Omental fat pad (tissue), 4 donors: ENCODE measurements around the gene VEGFB. TPM values are rescaled to one million over a fixed set of nuclear protein-coding genes. Genes with fewer than 3 reads are reported as not detected.

Experiments used
- ATAC-seq: fragments of 150-250 bp; one replicate; pipeline ENCODE4 v1.9.1; 2016; ENCODE audit warnings: mild to moderate bottlenecking, moderate library complexity; ENCODE audit not compliant: low FRiP score
- DNase-seq: peaks from one replicate; pipeline ENCODE4 v3.0.0-alpha.2; 2019; ENCODE audit warnings: low spot score
- total RNA-seq, 4 donors: library from RNA; depleted of rRNA; stranded (reverse); fragments of >200 nt; gene quantifications; one replicate each; pipeline ENCODE4 v1.1.0, GENCODE V29; 2016
- TF ChIP-seq, protein P1 (sequence below), 3 donors: fragments of 450-650 bp; IDR thresholded peaks; one replicate each; pipeline ENCODE4 v1.5.1; 2016 to 2017; ENCODE audit warnings: antibody characterized with exemption in 3 of 3, mild to moderate bottlenecking in 3 of 3, moderate library complexity in 2 of 3

VEGFB gene
- total RNA-seq, 4 donors from 2014 or later, result 89.2 to 172 (median 149) TPM

DNA sequence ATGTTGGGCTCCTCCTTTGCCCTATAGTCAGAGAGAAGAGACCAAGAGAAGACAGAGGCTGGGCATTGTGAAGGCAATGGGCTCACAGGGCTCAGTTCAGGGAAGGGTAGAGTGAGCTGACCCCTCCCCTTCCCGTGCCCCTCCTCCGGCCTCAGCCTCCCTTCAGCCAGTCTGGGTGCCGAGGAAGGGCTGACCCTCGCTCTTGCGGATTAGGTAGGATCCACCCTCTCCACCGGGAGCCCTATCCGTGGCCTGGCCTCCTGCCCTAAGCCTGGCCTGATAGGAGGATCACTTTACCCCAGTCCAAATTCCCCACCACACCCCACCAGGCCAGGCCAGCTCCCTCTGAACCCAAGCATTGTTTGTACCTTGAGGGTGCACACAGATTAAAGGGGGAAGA lies 14.2 kb downstream of the VEGFB start:
- ATAC-seq (no peak), DNase-seq (no peak)
- TF ChIP-seq, protein P1, sequence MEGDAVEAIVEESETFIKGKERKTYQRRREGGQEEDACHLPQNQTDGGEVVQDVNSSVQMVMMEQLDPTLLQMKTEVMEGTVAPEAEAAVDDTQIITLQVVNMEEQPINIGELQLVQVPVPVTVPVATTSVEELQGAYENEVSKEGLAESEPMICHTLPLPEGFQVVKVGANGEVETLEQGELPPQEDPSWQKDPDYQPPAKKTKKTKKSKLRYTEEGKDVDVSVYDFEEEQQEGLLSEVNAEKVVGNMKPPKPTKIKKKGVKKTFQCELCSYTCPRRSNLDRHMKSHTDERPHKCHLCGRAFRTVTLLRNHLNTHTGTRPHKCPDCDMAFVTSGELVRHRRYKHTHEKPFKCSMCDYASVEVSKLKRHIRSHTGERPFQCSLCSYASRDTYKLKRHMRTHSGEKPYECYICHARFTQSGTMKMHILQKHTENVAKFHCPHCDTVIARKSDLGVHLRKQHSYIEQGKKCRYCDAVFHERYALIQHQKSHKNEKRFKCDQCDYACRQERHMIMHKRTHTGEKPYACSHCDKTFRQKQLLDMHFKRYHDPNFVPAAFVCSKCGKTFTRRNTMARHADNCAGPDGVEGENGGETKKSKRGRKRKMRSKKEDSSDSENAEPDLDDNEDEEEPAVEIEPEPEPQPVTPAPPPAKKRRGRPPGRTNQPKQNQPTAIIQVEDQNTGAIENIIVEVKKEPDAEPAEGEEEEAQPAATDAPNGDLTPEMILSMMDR (IDR thresholded peaks at IDR 0.05), result no peak

DNA sequence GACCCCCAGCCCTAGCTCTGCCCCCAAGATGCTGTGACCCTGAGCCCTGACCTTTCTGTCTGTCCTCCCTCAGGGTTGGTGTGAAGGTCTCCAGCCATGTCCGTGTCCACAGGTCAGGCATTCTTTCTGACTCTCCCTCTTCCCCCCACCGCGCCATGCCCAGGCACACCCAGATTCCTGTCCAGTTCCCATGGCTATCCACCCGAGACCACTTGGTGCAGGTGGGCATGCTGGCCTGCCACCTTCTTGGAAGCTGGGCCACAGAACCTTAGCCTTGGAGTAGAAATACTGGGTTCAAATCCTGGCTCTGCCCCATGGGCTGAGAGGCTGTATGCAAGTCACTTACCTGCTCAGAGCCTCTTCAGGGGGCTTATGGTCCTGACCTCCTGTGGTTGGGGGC lies 14.7 kb downstream of the VEGFB start:
- ATAC-seq, result no peak
- DNase-seq, result no peak
- TF ChIP-seq, protein P1 (IDR thresholded peaks at IDR 0.05), result no peak

DNA sequence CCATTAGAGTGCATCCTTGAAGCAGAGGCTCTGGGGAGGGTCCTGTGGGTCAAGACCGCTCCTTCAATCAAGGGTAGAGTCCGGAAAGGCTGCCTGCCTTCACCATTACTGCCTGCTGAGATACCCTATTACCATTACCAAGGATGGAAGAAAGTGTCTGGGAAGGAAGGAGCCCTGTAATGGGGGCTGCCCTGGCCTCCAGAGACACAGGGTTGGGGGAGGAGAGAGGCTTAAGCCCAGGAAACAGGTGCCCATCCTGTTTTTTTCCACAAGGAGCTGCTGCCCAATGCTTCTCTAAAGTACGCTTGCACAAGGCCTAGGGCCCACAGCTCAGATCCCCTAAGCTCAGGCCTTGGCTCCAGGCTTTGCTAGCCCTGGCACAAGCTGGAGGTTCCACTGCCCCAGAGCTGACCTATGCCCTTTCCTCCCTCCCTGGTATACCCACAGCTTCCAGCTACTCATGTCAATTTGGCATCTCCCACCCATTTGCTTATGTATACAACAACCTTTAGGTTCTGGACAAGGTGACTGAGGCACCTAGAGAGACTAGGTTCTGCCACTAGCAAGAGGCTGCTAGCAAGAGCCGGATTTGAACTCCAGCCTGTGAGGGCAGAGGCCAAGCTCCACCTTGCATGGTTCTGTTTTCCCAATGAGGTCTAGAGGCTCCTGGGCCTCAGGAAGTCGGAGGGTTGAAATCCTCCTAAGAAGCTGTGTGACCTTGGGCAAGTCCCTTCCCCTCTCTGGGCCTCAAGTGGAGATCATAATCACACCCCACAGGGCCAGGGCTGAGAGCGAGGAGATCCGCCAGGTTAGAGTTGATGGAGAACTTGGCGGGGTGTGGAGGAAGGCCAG lies 15.4 kb downstream of the VEGFB start:
- TF ChIP-seq, protein P1 (IDR thresholded peaks at IDR 0.05), result no peak
- ATAC-seq (no peak), DNase-seq (no peak)

- ATAC-seq (no peak), DNase-seq (no peak)
- TF ChIP-seq, protein P1 (IDR thresholded peaks at IDR 0.05), result no peak
Observed at GRCh38 chr11:64250415-64251015, 16.1 kb downstream of the VEGFB start.

DNA sequence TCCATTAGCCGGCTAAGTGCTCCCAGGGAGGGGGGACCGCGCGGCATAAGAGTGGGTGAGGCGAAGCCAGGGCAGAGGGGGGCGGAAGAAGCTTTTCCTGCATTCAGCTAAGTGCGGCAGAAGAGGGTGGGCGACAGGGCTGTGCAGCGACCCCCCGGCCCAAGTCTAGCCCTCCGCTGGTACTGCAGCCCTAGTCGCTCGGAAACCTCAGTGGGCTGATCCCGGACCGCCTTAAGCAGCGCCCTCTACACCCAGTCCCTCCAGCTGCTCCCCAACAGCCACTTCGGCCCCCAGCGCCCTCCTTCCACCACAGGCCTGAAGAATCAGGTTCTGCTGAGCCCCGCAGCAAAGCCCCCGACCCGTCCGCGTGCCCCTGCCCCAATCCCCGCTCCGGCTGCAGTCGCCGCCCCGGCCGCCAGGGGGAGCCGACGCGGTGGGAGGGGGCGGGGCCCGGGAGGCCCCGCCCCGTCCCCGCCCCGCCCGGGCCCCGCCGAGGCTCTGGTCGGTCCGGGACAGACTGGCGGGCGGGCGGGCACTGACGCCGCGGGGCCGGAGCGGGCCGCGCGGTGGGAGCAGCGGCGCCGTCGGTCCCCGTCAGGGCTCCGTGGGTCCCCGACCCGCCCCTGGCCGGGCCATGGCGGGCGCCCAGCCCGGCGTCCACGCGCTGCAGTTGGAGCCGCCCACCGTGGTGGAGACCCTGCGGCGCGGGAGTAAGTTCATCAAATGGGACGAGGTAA lies 16.8 kb downstream of the VEGFB start, which contains the start of gene PLCB3:
PLCB3 (plus strand) TSS at position 515 of the 737 bp plus-strand sequence; CDS start at position 635, 120 bp downstream.
- DNase-seq, result no peak
- TF ChIP-seq, protein P1 (IDR thresholded peaks at IDR 0.05), result peak in 1 of 3 donors; percentile 75
- peak; percentile 63 for ATAC-seq

- no peak for ATAC-seq
- TF ChIP-seq, protein P1 (IDR thresholded peaks at IDR 0.05), result no peak
- DNase-seq, result no peak
Observed at GRCh38 chr11:64251753-64252002, 17.3 kb downstream of the VEGFB start.
